Embryonic facial prominence (tissue), 1 donor: ENCODE measurements around the gene LAMC2.

ENCODE experiments used
- DNase-seq: peaks from one replicate; pipeline ENCODE4 v3.0.0-alpha.2; 2016; ENCODE audit errors: extremely low spot score

Gene LAMC2

GRCh38 chr1:183168308-183168707 lies 17.8 kb upstream of the LAMC2 start:
- no peak for DNase-seq

GRCh38 chr1:183173828-183174227 lies 12.2 kb upstream of the LAMC2 start:
- no peak for DNase-seq

- no peak for DNase-seq
These were observed 10.4 kb upstream of the LAMC2 start for GRCh38 chr1:183175631-183176030.

GRCh38 chr1:183178545-183178944 lies 7.5 kb upstream of the LAMC2 start:
- DNase-seq = no peak

GRCh38 chr1:183179033-183179432 lies 7.0 kb upstream of the LAMC2 start:
- no peak for DNase-seq

GRCh38 chr1:183180218-183180617 lies 5.8 kb upstream of the LAMC2 start:
- peak; percentile 76 for DNase-seq

- peak; percentile 18 for DNase-seq
These were observed 5.4 kb upstream of the LAMC2 start for GRCh38 chr1:183180634-183181056.

GRCh38 chr1:183186841-183187240 lies 777 bp downstream of the LAMC2 start:
- DNase-seq = no peak

- no peak for DNase-seq
These were observed 2.2 kb downstream of the LAMC2 start for GRCh38 chr1:183188240-183188639.

GRCh38 chr1:183191833-183192232 lies 5.8 kb downstream of the LAMC2 start:
- no peak for DNase-seq

- no peak for DNase-seq
These were observed 8.0 kb downstream of the LAMC2 start for GRCh38 chr1:183193963-183194525.

GRCh38 chr1:183194527-183195141 lies 8.6 kb downstream of the LAMC2 start:
- DNase-seq = no peak

GRCh38 chr1:183195142-183195574 lies 9.1 kb downstream of the LAMC2 start:
- no peak for DNase-seq

- DNase-seq = no peak
These were observed 11.7 kb downstream of the LAMC2 start for GRCh38 chr1:183197762-183198161.

GRCh38 chr1:183198463-183198862 lies 12.4 kb downstream of the LAMC2 start:
- peak; percentile 76 for DNase-seq

GRCh38 chr1:183199304-183199703 lies 13.2 kb downstream of the LAMC2 start:
- DNase-seq = no peak

- no peak for DNase-seq
These were observed 14.4 kb downstream of the LAMC2 start for GRCh38 chr1:183200451-183200850.

GRCh38 chr1:183203094-183203493 lies 17.0 kb downstream of the LAMC2 start:
- no peak for DNase-seq

- no peak for DNase-seq
These were observed 19.2 kb downstream of the LAMC2 start for GRCh38 chr1:183205196-183205781.

GRCh38 chr1:183206538-183207122 lies 20.6 kb downstream of the LAMC2 start:
- DNase-seq = no peak

- no peak for DNase-seq
These were observed 23.6 kb downstream of the LAMC2 start for GRCh38 chr1:183209533-183210158.

- no peak for DNase-seq
These were observed 24.6 kb downstream of the LAMC2 start for GRCh38 chr1:183210681-183211080.

- no peak for DNase-seq
These were observed 26.8 kb downstream of the LAMC2 start for GRCh38 chr1:183212870-183213269.
